ENCODE results near the gene SAC3D1.

The SAC3D1 gene

GRCh38 chr11:65058012-65058411 lies 17.0 kb downstream of the SAC3D1 start:
- Histone ChIP-seq H3K4me3 (no peak overlapping the region), H3K27ac (no peak overlapping the region)

DNA sequence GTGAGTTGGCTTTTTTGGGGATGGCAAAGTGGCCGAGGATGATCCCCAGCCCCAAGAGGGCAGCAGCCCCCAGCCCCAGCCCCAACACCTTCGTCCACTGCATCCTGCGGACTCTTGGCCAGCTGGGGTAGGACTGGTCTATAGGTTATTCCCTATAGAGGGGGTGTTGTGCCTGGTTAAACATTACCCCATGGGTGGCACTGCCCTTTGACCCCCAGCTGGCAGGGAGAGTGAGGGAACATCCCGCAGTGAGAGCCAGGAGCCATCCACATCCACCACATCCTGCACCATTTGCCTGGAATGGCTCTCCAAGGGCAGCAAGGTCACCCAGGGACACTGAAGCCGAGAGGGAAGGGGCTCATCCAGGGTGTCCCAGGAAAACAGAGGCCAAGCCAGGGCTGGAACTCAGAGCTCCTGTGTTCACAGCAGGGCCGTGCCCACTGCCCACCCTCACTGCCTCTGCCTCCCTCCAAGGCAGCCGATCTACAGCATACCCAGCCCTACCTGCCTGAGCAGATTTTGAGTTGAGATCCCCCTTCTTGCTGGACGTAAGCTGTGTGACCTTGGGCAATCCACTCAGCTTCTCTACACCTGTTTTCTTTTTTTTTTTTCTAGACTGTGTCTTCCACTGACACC lies 17.5 kb downstream of the SAC3D1 start, which contains the start of gene NAALADL1:
Gene NAALADL1 (minus strand): TSS at position 135 of the 636 bp plus-strand sequence. CDS start 32 bp downstream, at position 103.
- Histone ChIP-seq H3K27ac (no peak within 1 kb of the TSS), H3K4me3 (no peak within 1 kb of the TSS)

GRCh38 chr11:65059523-65059922 lies 18.5 kb downstream of the SAC3D1 start:
- H3K4me3 ChIP-seq: no peak overlapping the region
- H3K27ac ChIP-seq: no peak overlapping the region

- Histone ChIP-seq H3K4me3 (no peak overlapping the region), H3K27ac (no peak overlapping the region)
Measured at GRCh38 chr11:65059959-65060824, 19.2 kb downstream of the SAC3D1 start.

GRCh38 chr11:65060913-65061408 lies 20.0 kb downstream of the SAC3D1 start:
- no peak overlapping the region for H3K4me3 ChIP-seq
- no peak overlapping the region for H3K27ac ChIP-seq

GRCh38 chr11:65063532-65063931 lies 22.5 kb downstream of the SAC3D1 start:
- no peak overlapping the region for H3K4me3 ChIP-seq
- H3K27ac ChIP-seq: no peak overlapping the region

- no peak overlapping the region for H3K27ac ChIP-seq
- H3K4me3 ChIP-seq: no peak overlapping the region
Measured at GRCh38 chr11:65064847-65065240, 23.8 kb downstream of the SAC3D1 start.

GRCh38 chr11:65065851-65066250 lies 24.8 kb downstream of the SAC3D1 start:
- Histone ChIP-seq H3K4me3 (no peak overlapping the region), H3K27ac (no peak overlapping the region)

DNA sequence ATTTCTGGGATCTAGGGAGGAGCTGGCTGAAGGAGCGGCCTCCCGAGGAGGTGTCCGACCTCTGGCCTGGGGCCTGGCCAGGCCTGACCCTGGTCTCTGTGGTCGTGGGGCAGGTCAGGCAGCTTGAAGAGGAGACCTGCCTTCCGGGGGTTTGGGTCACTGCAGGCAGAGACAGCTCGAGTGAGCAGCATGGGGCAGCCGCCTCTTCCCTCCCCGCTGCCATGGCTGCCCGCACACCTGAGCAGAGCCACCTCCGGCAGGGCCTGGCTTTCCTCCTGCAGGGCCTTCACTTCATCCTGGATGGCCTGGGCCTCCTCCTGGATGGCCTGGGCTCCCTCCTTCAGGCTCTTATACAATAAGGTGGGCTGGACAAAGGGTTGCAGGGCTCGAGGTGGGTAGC lies 25.3 kb downstream of the SAC3D1 start:
- no peak overlapping the region for H3K27ac ChIP-seq
- no peak overlapping the region for H3K4me3 ChIP-seq

DNA sequence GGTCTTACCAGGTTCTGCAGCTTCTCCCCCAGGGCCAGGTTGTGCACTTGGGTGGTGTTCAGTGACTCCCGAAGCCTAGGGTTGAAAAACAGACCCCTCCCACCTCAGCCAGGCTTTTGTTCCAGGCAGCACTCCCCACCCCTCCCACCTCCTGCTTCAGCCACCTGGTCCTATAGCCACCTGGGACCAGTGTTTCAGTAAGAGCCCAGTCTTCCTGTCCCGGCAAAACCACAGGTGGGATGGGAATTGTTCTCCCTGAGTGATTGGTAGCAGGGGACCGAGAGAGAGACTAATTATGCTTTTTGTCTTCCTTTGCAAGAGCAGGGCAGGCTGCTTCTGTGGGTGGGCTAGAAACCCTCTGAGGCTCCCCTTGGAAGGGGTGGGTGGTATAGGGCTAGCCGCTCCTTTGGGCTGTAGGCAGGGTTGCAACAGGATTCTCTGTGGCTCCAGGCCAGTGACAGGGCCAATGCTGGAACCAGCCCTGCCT lies 25.8 kb downstream of the SAC3D1 start:
- Histone ChIP-seq H3K27ac (no peak overlapping the region), H3K4me3 (no peak overlapping the region)

- H3K4me3 ChIP-seq: no peak overlapping the region
- no peak overlapping the region for H3K27ac ChIP-seq
Measured at GRCh38 chr11:65067446-65067845, 26.4 kb downstream of the SAC3D1 start.

- Histone ChIP-seq H3K27ac (no peak overlapping the region), H3K4me3 (no peak overlapping the region)
Measured at GRCh38 chr11:65069217-65069616, 28.2 kb downstream of the SAC3D1 start.

DNA sequence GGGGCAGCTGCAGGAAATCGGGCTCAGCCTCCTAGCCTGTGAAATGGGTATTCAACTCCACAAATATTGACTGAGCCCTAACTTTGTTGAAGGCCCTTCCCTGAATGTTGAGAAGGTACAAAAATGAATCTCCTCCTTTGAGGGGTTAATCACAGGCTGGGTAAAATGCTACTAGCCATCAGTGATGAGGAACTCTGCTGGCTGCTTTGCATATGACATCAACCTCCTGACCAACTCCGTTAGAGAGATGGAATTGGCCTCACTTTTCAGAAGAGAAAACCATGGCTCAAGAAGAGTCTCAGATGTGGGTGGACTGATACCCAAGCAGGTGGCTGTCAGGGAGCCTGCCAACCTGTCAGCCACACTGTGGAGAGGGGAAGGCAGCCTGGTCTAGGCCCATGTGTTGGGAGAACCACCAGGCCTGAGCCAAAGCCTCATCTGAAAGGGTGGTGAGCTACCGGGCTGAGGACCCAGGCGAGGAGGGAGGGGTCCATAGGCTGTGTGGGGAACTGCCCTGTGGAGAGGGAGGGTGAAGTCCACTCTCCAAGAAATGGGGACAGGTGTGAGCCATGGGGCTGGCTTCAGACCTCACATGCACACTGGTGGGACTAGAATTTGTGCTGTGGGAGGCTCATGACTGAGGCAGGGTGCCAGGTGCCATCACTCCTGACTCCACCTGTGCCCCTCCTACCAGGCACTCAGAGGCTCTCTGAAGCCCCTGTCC lies 31.1 kb downstream of the SAC3D1 start:
- H3K27ac ChIP-seq: no peak overlapping the region
- no peak overlapping the region for H3K4me3 ChIP-seq

GRCh38 chr11:65072631-65072966 lies 31.6 kb downstream of the SAC3D1 start:
- H3K4me3 ChIP-seq: no peak overlapping the region
- H3K27ac ChIP-seq: no peak overlapping the region

GRCh38 chr11:65077451-65077850 lies 36.4 kb downstream of the SAC3D1 start:
- H3K27ac ChIP-seq: no peak overlapping the region
- no peak overlapping the region for H3K4me3 ChIP-seq

DNA sequence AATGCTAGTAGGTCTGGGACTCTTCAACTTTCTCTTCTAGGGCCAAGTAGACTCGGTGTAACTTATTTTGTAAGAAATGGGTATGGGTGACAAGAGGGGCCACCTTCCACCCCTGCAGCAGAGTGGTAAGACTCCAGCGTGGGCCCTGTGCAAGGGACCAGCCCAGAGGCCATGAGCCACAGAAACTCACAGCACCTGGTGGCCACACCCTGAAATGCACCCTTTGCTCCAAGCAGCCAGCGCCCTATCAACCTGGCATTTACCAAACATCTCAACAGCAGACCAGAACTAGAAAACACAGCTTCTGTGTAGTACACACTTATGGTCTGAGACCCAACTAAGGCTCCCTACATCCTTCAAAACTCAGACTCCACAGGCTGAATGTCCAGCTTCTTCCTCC lies 37.1 kb downstream of the SAC3D1 start:
- Histone ChIP-seq H3K4me3 (no peak overlapping the region), H3K27ac (peak overlapping the region in 3 of 21 experiments; percentile 9 to 51 (median 21))

DNA sequence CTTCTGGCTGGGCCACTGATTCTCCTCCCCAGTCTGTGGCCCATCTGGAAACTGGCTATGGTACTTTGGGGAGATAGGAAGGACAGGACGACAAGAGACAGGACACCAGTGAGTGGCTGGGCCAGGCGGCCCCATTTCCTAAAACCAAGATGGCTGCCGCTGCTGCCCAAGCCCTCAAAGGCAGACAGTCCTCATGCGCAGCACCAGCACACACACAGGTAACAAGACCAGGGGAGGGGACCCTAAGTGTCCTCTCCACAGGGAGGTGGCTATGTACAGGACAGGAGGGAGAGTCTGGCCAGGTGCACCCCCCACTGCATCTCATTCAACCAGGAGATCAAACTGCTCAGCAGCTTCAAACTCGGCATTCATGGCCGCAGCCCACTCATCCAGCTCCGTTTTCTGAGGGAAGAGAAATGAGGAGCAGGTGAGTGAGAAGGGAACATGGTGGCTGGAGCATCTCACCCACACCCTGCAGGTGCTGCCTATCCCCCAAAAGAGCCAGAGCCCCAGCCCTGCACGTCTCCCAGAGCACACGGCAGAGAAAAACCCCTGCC lies 37.9 kb downstream of the SAC3D1 start:
- peak overlapping the region in 3 of 21 experiments; percentile 9 to 51 (median 21) for H3K27ac ChIP-seq
- no peak overlapping the region for H3K4me3 ChIP-seq

DNA sequence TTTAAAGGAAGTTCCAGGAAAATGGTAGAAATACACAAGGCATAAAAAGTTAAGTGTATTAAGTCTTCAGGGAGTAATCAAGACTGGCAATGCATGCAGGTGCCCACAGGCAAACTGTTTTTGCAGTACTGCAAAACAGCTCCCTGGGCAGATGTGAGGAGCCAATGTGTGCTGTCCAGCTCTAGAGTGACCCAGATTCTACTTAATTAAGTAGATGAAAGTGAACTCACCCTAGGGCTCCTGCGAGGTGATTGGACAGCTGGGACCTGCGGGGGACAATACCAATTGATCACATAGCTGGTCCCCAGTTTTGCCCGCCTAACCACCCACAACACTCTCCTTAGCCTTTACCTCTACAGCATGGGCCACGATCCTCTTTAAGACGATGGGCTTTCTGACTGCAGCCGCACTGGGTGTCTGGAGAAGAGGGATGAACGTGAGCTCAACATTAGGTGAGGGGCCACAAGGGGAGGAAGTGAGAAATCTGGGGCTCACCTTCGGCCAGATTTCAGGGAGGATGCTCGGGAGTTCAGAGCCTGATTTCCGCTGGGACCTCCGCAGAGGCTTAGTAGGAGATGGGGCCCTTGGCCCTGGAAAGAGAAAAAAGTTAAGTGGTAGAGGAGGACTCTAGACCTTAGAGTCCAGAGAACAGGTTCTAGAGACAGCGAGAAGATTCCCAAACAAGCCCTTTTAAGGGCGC lies 42.3 kb downstream of the SAC3D1 start:
- H3K27ac ChIP-seq: peak overlapping the region; percentile 17 to 97 (median 93)
- peak overlapping the region; percentile 58 to 98 (median 73) for H3K4me3 ChIP-seq

DNA sequence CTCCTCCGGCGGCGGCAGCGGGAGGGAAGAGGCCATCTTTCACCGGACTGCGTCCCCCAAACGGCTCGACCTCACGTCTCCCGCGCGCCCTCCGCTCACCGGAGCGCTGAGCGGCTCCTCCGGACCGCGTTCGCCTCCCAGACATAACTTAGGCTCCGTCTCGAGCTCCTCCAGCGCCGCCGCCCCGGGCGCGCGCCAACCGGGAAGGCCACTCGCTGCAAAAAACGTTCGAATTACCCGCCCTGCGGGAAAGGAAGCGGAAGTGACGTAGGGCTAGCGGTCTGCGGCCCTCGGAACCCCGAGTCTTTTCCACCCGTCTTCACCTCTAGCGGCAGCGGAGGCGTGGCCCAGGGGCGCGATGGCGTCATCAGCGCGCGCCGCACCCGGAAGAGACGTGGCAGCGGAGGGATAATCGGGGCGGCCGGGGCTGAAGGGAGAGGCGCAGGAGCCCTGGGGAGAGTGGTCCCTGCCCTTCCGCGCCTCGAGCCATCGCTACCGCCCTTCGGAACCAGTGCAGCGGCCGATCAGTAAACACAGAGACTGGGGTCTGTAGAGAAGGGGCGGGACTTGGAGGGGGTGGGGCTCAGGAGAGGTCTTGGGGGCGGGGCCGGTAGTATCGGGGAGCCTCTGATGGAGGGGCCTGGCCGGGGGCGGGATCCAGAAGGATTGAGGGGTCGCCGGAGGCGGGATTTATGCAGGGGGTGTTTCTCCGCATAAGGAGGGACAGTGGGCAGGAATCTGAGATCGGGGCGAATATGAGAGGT lies 43.0 kb downstream of the SAC3D1 start, which contains the start of the genes CDCA5 and ZFPL1:
Gene CDCA5 (minus strand): TSS at position 207 of the 764 bp plus-strand sequence. CDS start 62 bp downstream, at position 145.
Gene ZFPL1 (plus strand): TSS at position 389 of the 764 bp plus-strand sequence. CDS start 477 bp downstream, outside the sequence.
- H3K4me3 ChIP-seq: peak within 1 kb of the TSS; percentile 58 to 98 (median 73)
- peak within 1 kb of the TSS; percentile 27 to 97 (median 93) for H3K27ac ChIP-seq

Data from skin epidermis (tissue), 12 donors.